IPS-20b (cell line): ENCODE results near the gene LRRC32.
"Not testable (repeated sequence)": the region's sequence is repeated elsewhere in the genome, so short reads cannot be mapped to it uniquely, and the experiment has no call there.

Source experiments
- H3K27ac ChIP-seq: one replicate; pipeline ENCODE4 v1.5.1; 2013; ENCODE audit warnings: low read length
- H3K27me3 ChIP-seq: 2 replicates; pipeline ENCODE4 v1.6.1; 2013; ENCODE audit warnings: mild to moderate bottlenecking, low read length, inconsistent platforms; ENCODE audit not compliant: insufficient read depth
- H3K36me3 ChIP-seq: 2 replicates; pipeline ENCODE4 v1.6.1; 2013; ENCODE audit warnings: low read depth, mild to moderate bottlenecking, inconsistent platforms, low read length, moderate library complexity; ENCODE audit not compliant: insufficient read depth
- H3K4me1 ChIP-seq: 2 replicates; pipeline ENCODE4 v1.6.1; 2013; ENCODE audit warnings: mild to moderate bottlenecking, control low read depth, inconsistent platforms, low read length, moderate library complexity; ENCODE audit not compliant: insufficient read depth
- H3K4me3 ChIP-seq: 2 replicates; pipeline ENCODE4 v1.5.1; 2013; ENCODE audit warnings: mild to moderate bottlenecking, low read length, inconsistent platforms
- H3K9ac ChIP-seq: 2 replicates; pipeline ENCODE4 v1.6.1; 2013; ENCODE audit warnings: low read depth, mild to moderate bottlenecking, inconsistent platforms, low read length, moderate library complexity
- H3K9me3 ChIP-seq: 2 replicates; pipeline ENCODE4 v1.6.1; 2013; ENCODE audit warnings: mild to moderate bottlenecking, low read depth, low read length, inconsistent platforms; ENCODE audit not compliant: insufficient read depth

LRRC32 gene

GRCh38 chr11:76621868-76622267, 48.7 kb downstream of the LRRC32 start:
- H3K4me3 ChIP-seq, result no peak overlapping the region
- H3K27ac ChIP-seq, result no peak overlapping the region
- peaks cover 4% of the 10 kb centered on the region; the same call in 1 of the 2 replicates for H3K9me3 ChIP-seq
- no peaks in the 10 kb centered on the region for H3K36me3 ChIP-seq
- H3K9ac ChIP-seq, result no peak overlapping the region
- no peaks in the 10 kb centered on the region for H3K4me1 ChIP-seq
- no peaks in the 10 kb centered on the region for H3K27me3 ChIP-seq

DNA sequence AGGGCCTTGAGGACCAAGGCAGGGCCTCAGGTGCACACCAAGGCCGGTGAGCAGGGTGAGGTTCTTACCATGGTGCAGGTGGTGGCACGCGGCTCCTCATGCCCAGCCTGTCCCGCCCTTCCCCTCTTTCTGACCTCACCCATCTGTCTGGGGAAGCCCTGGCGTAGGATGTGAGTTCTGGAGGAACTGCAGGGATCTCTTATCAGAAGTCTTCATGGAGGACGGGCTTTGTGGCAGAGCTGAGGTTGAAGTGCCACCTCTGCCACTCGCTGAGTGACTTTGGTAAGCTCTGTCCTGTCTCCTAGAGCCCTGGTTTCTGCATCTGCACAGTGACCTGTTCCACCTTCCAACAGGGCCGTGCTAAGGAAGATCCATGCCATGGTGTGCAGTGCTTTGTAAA, 49.1 kb downstream of the LRRC32 start:
- no peak overlapping the region for H3K4me3 ChIP-seq
- no peak overlapping the region for H3K9ac ChIP-seq
- no peaks in the 10 kb centered on the region for H3K36me3 ChIP-seq
- H3K27me3 ChIP-seq, result no peaks in the 10 kb centered on the region
- no peak overlapping the region for H3K27ac ChIP-seq
- peaks cover 4% of the 10 kb centered on the region; the same call in 1 of the 2 replicates for H3K9me3 ChIP-seq
- no peaks in the 10 kb centered on the region for H3K4me1 ChIP-seq

DNA sequence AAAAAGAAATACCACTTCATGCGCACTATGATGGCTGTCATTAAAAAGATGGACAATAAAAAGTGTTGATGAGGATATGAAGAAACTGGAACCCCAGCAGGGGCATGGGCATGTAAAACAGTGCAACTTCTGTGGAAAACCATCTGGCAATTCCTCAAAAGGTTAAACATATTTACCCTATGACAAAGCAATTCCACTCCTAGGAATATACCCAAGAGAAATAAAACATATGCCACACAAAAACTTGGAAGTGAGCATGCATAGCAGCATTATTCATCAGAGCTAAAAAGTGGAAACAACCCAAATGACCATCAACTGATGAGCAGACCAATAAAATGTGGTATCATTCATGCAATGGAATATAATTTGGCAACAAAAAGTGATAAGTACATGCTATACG, 50.1 kb downstream of the LRRC32 start:
- Histone ChIP-seq H3K9me3 (peaks cover 4% of the 10 kb centered on the region; the same call in 1 of the 2 replicates), H3K36me3 (no peaks in the 10 kb centered on the region), H3K4me1 (no peaks in the 10 kb centered on the region), H3K9ac (no peak overlapping the region), H3K4me3 (no peak overlapping the region), H3K27me3 (no peaks in the 10 kb centered on the region), H3K27ac (no peak overlapping the region)

GRCh38 chr11:76619801-76620200, 50.7 kb downstream of the LRRC32 start:
- H3K9ac ChIP-seq, H3K4me3 ChIP-seq: not testable (repeated sequence)

GRCh38 chr11:76617553-76618265, 52.8 kb downstream of the LRRC32 start:
- Histone ChIP-seq H3K9ac (no peak overlapping the region), H3K27ac (no peak overlapping the region), H3K4me1 (no peaks in the 10 kb centered on the region), H3K4me3 (no peak overlapping the region), H3K9me3 (peaks cover 4% of the 10 kb centered on the region; the same call in 1 of the 2 replicates), H3K27me3 (no peaks in the 10 kb centered on the region), H3K36me3 (no peaks in the 10 kb centered on the region)

More at GRCh38 chr11:76619801-76620200, 50.7 kb downstream of the LRRC32 start:
- H3K27ac ChIP-seq, H3K36me3 ChIP-seq, H3K27me3 ChIP-seq, H3K9me3 ChIP-seq, H3K4me1 ChIP-seq: not testable (repeated sequence)

DNA sequence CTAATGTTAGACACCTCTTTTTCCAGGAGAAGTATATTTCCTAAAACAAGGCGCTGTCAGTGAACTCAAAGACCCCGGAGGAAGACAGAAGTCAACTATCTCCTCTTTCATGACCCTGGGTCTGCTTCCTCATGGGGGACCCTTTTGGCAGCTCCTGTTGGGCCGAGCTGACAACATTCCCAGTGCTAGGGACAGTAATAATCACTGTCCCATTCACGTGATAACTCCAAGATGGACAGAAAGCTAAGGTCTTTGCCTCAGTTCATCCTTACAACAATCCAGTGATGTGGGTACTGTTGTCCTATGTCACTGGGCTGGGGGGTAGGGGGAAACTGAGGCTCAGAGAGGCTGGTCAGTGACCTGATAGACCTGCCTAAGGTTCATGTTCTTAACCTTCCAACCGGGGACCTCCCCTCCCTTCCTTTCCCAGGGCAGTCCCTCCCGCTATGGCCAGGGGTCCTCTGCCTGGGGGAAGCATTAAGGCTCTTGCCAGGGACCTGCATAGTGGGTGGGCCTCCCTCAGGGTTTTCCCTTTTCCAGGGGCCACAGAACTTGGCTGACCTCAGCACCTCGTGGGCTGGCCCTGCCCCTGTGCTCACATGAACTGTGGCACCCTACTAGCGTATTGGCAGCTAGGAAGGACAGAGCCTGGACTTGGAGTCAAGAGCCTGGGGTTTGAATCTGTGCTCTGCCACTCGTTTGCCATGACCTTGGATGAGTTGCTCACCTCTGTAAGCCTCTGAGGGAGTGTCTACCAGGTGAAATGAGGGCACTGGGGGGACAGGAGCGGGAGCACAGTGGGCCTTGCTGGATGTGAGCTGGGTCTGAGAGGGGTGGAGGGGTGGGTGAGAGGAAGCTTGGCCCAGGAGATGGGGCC, 53.6 kb downstream of the LRRC32 start:
- Histone ChIP-seq H3K4me3 (no peak overlapping the region), H3K36me3 (no peaks in the 10 kb centered on the region), H3K27me3 (no peaks in the 10 kb centered on the region), H3K9me3 (peaks cover 4% of the 10 kb centered on the region; the same call in 1 of the 2 replicates), H3K4me1 (no peaks in the 10 kb centered on the region), H3K27ac (no peak overlapping the region), H3K9ac (no peak overlapping the region)

- Histone ChIP-seq H3K27me3 (no peaks in the 10 kb centered on the region), H3K27ac (no peak overlapping the region), H3K4me3 (no peak overlapping the region), H3K4me1 (peaks cover 2% of the 10 kb centered on the region; the same call in 1 of the 2 replicates), H3K36me3 (no peaks in the 10 kb centered on the region), H3K9me3 (peaks cover 4% of the 10 kb centered on the region; the same call in 1 of the 2 replicates), H3K9ac (no peak overlapping the region)
Measured at GRCh38 chr11:76615950-76616349, 54.6 kb downstream of the LRRC32 start.

- no peak overlapping the region for H3K27ac ChIP-seq
- H3K9ac ChIP-seq, result no peak overlapping the region
- H3K9me3 ChIP-seq, result peaks cover 4% of the 10 kb centered on the region; the same call in 1 of the 2 replicates
- H3K27me3 ChIP-seq, result no peaks in the 10 kb centered on the region
- peaks cover 2% of the 10 kb centered on the region; the same call in 1 of the 2 replicates for H3K4me1 ChIP-seq
- no peak overlapping the region for H3K4me3 ChIP-seq
- no peaks in the 10 kb centered on the region for H3K36me3 ChIP-seq
Measured at GRCh38 chr11:76614471-76615179, 55.9 kb downstream of the LRRC32 start.

DNA sequence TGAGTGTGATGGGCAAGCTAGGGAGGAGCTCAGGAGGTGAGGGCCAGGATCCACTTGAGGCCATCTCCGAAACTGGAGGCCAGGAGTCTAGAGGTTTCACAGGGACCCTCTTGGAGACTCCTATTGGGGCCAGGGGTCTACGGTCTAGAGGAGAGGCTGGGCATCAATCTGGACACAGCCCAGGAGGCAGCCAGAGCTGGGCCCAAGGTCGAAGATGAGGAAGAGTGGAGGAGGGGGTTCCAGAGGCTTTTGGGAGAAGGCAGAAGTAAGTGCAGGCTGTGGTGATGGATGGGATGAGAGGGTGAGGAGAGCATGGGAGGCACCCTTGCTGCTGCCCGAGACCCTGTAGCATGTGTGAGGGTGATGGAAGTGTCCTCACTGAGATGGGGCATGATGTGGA, 56.6 kb downstream of the LRRC32 start:
- H3K27me3 ChIP-seq, result no peaks in the 10 kb centered on the region
- H3K27ac ChIP-seq, result no peak overlapping the region
- H3K4me1 ChIP-seq, result peaks cover 2% of the 10 kb centered on the region; the same call in 1 of the 2 replicates
- no peak overlapping the region for H3K4me3 ChIP-seq
- H3K36me3 ChIP-seq, result no peaks in the 10 kb centered on the region
- H3K9ac ChIP-seq, result no peak overlapping the region
- peaks cover 3% of the 10 kb centered on the region; the same call in 1 of the 2 replicates for H3K9me3 ChIP-seq

- peaks cover 2% of the 10 kb centered on the region; the same call in 1 of the 2 replicates for H3K4me1 ChIP-seq
- no peaks in the 10 kb centered on the region for H3K9me3 ChIP-seq
- H3K36me3 ChIP-seq, result no peaks in the 10 kb centered on the region
- no peaks in the 10 kb centered on the region for H3K27me3 ChIP-seq
- no peak overlapping the region for H3K4me3 ChIP-seq
- H3K9ac ChIP-seq, result no peak overlapping the region
- H3K27ac ChIP-seq, result no peak overlapping the region
Measured at GRCh38 chr11:76612226-76612625, 58.3 kb downstream of the LRRC32 start.

DNA sequence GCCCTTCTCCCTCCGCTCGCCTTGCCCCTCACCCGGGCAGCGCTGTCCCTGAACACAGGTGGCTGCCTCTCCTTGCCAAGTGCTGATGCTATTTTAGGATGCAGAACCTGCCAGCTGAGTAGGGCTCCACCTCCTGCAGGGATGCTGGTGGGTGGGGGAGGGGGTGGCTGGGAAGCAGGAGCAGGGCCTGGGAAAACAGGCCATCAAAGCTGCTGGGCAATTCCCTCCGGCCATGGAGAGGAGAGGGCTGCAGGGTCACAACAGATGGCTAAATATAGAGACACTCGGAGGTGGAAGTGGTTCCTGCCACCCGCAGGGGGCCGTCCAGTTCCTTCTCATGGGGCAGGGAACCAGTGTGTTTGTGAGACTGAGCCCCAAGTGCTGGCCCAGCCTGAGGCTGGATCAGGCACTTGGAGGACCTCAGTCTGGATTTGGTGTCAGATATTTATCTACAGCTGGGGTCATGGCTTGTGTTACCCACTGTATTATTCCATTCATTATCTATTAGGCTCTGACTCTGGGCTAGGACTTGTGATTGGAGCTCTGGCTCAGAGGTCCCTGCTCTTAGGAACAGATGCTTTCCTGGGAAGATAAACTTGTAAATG, 59.6 kb downstream of the LRRC32 start:
- no peak overlapping the region for H3K4me3 ChIP-seq
- H3K27ac ChIP-seq, result no peak overlapping the region
- H3K9ac ChIP-seq, result no peak overlapping the region
- no peaks in the 10 kb centered on the region for H3K27me3 ChIP-seq
- peaks cover 2% of the 10 kb centered on the region; the same call in 1 of the 2 replicates for H3K4me1 ChIP-seq
- no peaks in the 10 kb centered on the region for H3K36me3 ChIP-seq
- H3K9me3 ChIP-seq, result no peaks in the 10 kb centered on the region
